GM12872 (cell line): ENCODE results near the gene CNBP.

Experiments
- TF ChIP-seq, protein P1 (sequence below): IDR thresholded peaks from 3 replicates; pipeline ENCODE4 v1.5.1; 2011; ENCODE audit warnings: low read depth, mild to moderate bottlenecking, low read length, moderate library complexity; ENCODE audit not compliant: insufficient read depth

CNBP gene

DNA sequence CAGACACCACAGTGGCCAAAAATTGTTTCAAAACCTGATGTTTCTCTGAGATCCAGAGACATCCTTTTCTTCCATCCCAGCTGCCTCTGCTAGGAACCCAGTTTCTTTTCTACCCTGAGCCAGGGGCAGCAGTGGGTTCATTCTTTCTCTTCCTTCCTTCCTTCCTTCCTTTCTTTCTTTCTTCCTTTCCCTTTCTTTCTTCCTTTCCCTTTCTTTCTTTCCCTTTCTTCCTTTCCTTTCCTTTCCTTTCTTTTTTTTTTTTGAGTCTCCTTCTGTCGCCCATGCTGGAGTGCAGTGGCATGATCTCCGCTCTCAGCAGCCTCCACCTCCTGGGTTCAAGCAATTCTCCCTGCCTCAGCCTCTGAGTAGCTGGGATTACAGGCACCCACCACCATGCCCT is 35.0 kb upstream of the CNBP start:
- TF ChIP-seq, protein P1, sequence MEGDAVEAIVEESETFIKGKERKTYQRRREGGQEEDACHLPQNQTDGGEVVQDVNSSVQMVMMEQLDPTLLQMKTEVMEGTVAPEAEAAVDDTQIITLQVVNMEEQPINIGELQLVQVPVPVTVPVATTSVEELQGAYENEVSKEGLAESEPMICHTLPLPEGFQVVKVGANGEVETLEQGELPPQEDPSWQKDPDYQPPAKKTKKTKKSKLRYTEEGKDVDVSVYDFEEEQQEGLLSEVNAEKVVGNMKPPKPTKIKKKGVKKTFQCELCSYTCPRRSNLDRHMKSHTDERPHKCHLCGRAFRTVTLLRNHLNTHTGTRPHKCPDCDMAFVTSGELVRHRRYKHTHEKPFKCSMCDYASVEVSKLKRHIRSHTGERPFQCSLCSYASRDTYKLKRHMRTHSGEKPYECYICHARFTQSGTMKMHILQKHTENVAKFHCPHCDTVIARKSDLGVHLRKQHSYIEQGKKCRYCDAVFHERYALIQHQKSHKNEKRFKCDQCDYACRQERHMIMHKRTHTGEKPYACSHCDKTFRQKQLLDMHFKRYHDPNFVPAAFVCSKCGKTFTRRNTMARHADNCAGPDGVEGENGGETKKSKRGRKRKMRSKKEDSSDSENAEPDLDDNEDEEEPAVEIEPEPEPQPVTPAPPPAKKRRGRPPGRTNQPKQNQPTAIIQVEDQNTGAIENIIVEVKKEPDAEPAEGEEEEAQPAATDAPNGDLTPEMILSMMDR, result no peak

DNA sequence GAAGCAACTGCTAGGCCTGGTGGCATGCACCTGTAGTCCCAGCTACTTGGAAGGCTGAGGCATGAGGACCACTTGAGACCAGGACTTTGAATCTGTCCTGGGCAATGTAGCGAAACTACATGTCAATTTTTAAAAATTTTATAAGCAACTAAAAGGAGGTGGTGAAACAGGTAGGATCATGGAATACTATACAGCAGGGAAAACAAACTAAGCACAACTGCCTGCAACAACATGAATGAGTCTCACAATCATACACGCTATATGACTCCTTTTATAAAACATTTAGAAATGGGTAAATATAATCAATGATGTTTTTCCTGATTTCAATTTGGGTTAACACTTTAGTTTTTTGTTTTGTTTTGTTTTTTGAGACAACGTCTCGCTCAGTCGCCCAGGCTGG is 29.5 kb upstream of the CNBP start:
- TF ChIP-seq, protein P1, result no peak

DNA sequence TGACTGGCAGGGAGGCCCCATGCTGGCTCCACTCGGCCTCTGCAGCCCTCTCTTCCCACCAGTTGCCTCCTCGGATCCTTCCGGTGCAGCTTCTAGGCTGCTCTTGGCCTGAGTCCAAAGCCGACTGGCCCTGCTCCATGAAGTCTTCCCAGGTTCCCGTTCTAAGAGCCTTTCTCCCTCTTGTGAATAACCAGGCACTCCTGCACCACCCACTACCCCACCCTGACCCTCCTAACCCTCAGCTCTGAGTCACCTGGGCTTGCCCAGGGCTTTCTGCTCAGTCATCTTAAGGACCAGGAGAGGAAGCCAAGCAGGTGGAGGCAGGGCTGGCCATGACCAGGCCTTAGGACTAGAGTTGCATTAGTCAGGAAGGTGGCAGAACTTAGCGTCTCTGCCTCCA is 28.1 kb upstream of the CNBP start:
- TF ChIP-seq, protein P1, result no peak

DNA sequence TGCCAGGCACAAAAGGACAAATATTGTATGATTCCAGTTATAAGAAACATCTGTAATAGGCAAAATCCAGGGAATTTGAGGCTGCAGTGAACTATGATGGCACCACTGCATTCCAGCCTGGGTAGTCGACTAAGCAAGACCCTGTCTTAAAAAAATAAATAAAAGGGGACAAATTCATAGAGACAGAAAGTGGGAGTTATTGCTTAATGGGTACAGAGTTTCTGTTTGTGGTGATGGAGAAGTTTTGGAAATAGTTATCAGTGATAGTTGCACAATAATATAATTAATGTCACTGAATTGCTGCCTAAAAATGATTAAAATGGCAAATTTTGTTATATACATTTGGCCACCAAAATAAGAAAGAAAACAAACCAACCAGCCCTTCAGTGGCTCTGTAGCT is 27.6 kb upstream of the CNBP start:
- TF ChIP-seq, protein P1, result no peak

DNA sequence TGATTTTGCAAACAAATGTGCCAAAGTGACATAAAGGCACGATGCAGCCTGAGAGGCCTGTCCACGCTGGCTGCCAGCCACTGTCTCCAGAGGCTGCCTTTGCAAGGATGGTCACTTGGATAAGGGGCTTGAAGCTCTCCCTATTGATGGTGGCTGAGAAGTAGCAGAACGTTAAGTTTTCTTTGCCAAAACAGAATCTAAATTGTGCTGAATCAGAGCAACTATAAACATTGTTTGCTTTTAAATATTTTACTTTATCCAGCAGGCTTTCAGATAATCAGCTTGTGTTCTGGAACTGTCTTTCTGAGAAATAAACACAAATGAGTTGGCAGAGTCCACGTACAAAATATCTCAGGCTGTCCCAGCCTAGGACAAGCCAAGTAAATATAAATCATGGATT is 23.8 kb upstream of the CNBP start:
- TF ChIP-seq, protein P1, result no peak

DNA sequence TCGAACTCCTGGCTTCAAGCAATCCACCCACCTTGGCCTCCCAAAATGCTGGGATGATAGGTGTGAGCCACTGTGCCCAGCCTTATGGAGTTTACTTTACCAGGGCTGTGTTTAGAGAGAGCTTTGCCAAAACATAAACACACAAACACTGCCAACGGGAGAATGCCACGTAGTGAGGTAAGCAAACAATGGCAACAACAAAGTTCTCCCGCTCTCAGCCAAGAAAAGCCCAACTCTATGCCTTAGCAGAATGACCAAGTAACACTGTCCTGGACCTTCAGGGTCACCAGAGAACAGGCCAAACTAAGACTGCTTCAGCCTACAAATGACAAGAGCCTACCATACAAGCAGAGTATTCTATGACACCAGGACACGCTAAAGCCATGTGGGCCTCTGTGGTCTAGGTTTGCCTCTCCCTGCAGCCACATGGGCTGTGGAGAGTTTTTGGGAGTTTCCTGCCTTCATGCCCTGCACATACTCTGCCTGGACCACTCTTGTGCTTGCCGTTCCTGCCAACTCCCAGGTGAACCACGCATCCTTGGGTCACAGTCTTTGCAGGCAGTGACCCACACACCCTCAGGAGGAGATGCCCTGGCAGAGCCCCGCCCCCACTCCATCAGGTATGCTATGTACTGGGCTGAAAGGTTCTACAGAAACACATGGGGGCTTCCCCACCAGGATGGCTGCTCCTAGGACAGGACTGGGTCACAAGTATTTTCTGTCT is 21.6 kb upstream of the CNBP start:
- TF ChIP-seq, protein P1, result no peak

DNA sequence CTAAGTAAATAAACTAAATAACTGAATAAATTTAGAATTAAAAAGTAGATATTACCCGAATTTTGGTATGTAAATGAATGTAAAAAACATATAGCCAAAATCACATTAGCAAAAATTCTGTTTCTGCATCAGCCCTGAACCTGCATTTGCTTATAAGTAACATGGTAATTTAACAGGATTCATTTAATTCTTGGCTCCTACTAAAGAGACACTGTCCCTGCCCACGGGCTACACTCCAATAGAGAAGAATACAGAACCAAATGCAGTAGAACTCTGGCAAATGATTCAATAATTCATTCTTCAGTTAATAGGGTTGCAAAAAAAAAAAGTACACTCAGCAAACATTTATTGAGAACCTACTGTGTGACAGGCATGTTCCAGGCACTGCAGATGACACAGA is 20.8 kb upstream of the CNBP start:
- TF ChIP-seq, protein P1, result no peak
